K562 (cell line): ENCODE results near the gene EFEMP2. TPM values are rescaled to one million over a fixed set of nuclear protein-coding genes. Genes with fewer than 3 reads are reported as not detected.
A peak's percentile ranks its signal among the peaks of the same experiment; 100 is the strongest.

Experiments used
- FOXA3 ChIP-seq, 2 experiments: fragments of 450-650 bp in 1 of 2; sonication (generic) in 1 of 2; formaldehyde crosslinking; IDR thresholded peaks in 1 of 2; conservative IDR thresholded peaks in 1 of 2; 2 replicates each; pipeline versions ENCODE4 v1.4.0 to v1.8.0; 2020 to 2022; ENCODE audit warnings: mild to moderate bottlenecking in 2 of 2, missing genetic modification reagents in 1 of 2
- FOXK1 ChIP-seq: sonication (generic); formaldehyde crosslinking; IDR thresholded peaks from 2 replicates; pipeline ENCODE4 v1.8.0; 2022; ENCODE audit warnings: missing genetic modification reagents, mild to moderate bottlenecking, borderline replicate concordance
- HNRNPLL ChIP-seq: fragments of 200-400 bp; formaldehyde crosslinking; IDR thresholded peaks from 2 replicates; pipeline ENCODE4 v1.6.1; 2017; ENCODE audit warnings: low read length, low read depth, mild to moderate bottlenecking; ENCODE audit not compliant: poor library complexity, severe bottlenecking
- JUN ChIP-seq, 2 experiments: sonication (generic) in 1 of 2; formaldehyde crosslinking in 1 of 2; IDR thresholded peaks; 2 replicates each; pipeline versions ENCODE4 v1.6.1 to v1.8.0; 2012 to 2022; ENCODE audit warnings: borderline replicate concordance in 2 of 2, mild to moderate bottlenecking in 2 of 2, improper control_type of control experiment in 1 of 2, low read depth in 1 of 2, low read length in 1 of 2, missing genetic modification reagents in 1 of 2
- LCOR ChIP-seq: sonication (generic); formaldehyde crosslinking; IDR thresholded peaks from 2 replicates; pipeline ENCODE4 v1.8.0; 2022; ENCODE audit warnings: mild to moderate bottlenecking, missing genetic modification reagents
- MTA3 ChIP-seq: fragments of 450-650 bp; formaldehyde crosslinking; IDR thresholded peaks from 2 replicates; pipeline ENCODE4 v1.6.1; 2017; ENCODE audit warnings: mild to moderate bottlenecking, borderline replicate concordance
- PCBP2 ChIP-seq: fragments of 200-400 bp; formaldehyde crosslinking; IDR thresholded peaks from 2 replicates; pipeline ENCODE4 v1.6.1; 2018; ENCODE audit warnings: low read length, low read depth, mild to moderate bottlenecking, moderate library complexity; ENCODE audit not compliant: poor library complexity, severe bottlenecking
- PHB2 ChIP-seq: fragments of 450-650 bp; IDR thresholded peaks from 2 replicates; pipeline ENCODE4 v1.6.1; 2017; ENCODE audit warnings: low read depth
- RAD21 ChIP-seq, 2 experiments: fragments of 250-450 bp in 1 of 2; fragments of 450-650 bp in 1 of 2; sonication (Bioruptor Pico) in 1 of 2; formaldehyde crosslinking in 1 of 2; IDR thresholded peaks in 1 of 2; conservative IDR thresholded peaks in 1 of 2; 2 replicates each; pipeline versions ENCODE4 v1.4.0 to v1.8.0; 2020 to 2022; ENCODE audit warnings: mild to moderate bottlenecking in 2 of 2, moderate library complexity in 1 of 2
- TEAD1 ChIP-seq, 2 experiments: fragments of 450-650 bp in 1 of 2; sonication (generic) in 1 of 2; formaldehyde crosslinking; IDR thresholded peaks; 2 replicates each; pipeline versions ENCODE4 v1.4.0 to v1.8.0; 2020 to 2022; ENCODE audit warnings: mild to moderate bottlenecking in 2 of 2, missing genetic modification reagents in 1 of 2
- XRCC5 ChIP-seq: fragments of 200-400 bp; formaldehyde crosslinking; IDR thresholded peaks from 2 replicates; pipeline ENCODE4 v1.6.1; 2017; ENCODE audit warnings: low read depth, mild to moderate bottlenecking, low read length
- ZNF445 ChIP-seq: fragments of 250-450 bp; sonication (Bioruptor Pico); IDR thresholded peaks from 2 replicates; pipeline ENCODE4 v1.4.0; 2020; ENCODE audit warnings: low read depth, mild to moderate bottlenecking, moderate library complexity
- ZNF830 ChIP-seq: fragments of 250-450 bp; sonication (Bioruptor Pico); IDR thresholded peaks from 2 replicates; pipeline ENCODE4 v1.5.0; 2021; ENCODE audit warnings: mild to moderate bottlenecking
- polyA plus RNA-seq, 8 experiments: library from polyadenylated mRNA; depleted of rRNA in 4 of 8; stranded (reverse) in 5 of 8; unstranded in 3 of 8; fragments of >200 nt; fragmentation: Nextera tagmentation in 2 of 8; fragmentation: Illumina TruSeq in 1 of 8; extraction: Ambion mirVana in 2 of 8; extraction: Trizol in 1 of 8; gene quantifications; 2 replicates each; pipeline versions ENCODE4 v1.2.1 to v1.2.3, GENCODE V29; 2011 to 2014; ENCODE audit warnings: inconsistent platforms in 1 of 8, missing spikeins in 1 of 8
- total RNA-seq, 7 experiments: library from RNA; depleted of rRNA in 6 of 7; stranded (reverse); fragments of >200 nt in 6 of 7; fragmentation: Illumina TruSeq in 2 of 7; extraction: Trizol in 2 of 7; gene quantifications; 2 replicates each; pipeline versions ENCODE4 v1.2.1 to v1.2.3, GENCODE V29; 2011 to 2021; ENCODE audit warnings: low replicate concordance in 1 of 7
- TF ChIP-seq, protein P1 (sequence below), 2 experiments: fragments of 450-650 bp; formaldehyde crosslinking in 1 of 2; IDR thresholded peaks; 2 replicates each; pipeline versions ENCODE4 v1.4.0 to v1.6.1; 2014 to 2020; ENCODE audit warnings: mild to moderate bottlenecking in 2 of 2, borderline replicate concordance in 1 of 2, low read depth in 1 of 2

The EFEMP2 gene
- total and polyA plus RNA-seq, 9 of the 15 experiments (the other 6 are each of a cell fraction or from before 2014, with no cell fraction given): 0.07 to 2.9 (median 0.69) TPM; not detected in 1

GRCh38 chr11:65856689-65857499 is 15.7 kb downstream of the EFEMP2 start (continued):
- TF ChIP-seq, protein P1, sequence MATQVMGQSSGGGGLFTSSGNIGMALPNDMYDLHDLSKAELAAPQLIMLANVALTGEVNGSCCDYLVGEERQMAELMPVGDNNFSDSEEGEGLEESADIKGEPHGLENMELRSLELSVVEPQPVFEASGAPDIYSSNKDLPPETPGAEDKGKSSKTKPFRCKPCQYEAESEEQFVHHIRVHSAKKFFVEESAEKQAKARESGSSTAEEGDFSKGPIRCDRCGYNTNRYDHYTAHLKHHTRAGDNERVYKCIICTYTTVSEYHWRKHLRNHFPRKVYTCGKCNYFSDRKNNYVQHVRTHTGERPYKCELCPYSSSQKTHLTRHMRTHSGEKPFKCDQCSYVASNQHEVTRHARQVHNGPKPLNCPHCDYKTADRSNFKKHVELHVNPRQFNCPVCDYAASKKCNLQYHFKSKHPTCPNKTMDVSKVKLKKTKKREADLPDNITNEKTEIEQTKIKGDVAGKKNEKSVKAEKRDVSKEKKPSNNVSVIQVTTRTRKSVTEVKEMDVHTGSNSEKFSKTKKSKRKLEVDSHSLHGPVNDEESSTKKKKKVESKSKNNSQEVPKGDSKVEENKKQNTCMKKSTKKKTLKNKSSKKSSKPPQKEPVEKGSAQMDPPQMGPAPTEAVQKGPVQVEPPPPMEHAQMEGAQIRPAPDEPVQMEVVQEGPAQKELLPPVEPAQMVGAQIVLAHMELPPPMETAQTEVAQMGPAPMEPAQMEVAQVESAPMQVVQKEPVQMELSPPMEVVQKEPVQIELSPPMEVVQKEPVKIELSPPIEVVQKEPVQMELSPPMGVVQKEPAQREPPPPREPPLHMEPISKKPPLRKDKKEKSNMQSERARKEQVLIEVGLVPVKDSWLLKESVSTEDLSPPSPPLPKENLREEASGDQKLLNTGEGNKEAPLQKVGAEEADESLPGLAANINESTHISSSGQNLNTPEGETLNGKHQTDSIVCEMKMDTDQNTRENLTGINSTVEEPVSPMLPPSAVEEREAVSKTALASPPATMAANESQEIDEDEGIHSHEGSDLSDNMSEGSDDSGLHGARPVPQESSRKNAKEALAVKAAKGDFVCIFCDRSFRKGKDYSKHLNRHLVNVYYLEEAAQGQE (IDR thresholded peaks at IDR 0.05; ENCODE audit: borderline replicate concordance): peak; percentile 47; the same call in 1 of the 2 replicates
- TF ChIP-seq, protein P1 (CRISPR knock-in tag; IDR thresholded peaks at IDR 0.05; ENCODE audit: low read depth): no peak
- TF ChIP-seq RAD21 (CRISPR knock-in tag; conservative IDR thresholded peaks at IDR 0.05 in 1 of 2, IDR thresholded peaks at IDR 0.05 in 1 of 2) (no peak), ZNF830 (CRISPR knock-in tag) (peak; percentile 46; the same call in 1 of the 2 replicates), TEAD1 (CRISPR knock-in tag; IDR thresholded peaks at IDR 0.05) (peak in 1 of 2 experiments; percentile 18; a peak in 1 of 4 replicates), JUN (IDR thresholded peaks at IDR 0.05; ENCODE audit: borderline replicate concordance, low read depth, low read length) (no peak; the same call in 1 of the 2 replicates), JUN (CRISPR knock-in tag; IDR thresholded peaks at IDR 0.05; ENCODE audit: borderline replicate concordance) (0 out of 2 replicates have a peak, but pooled peaks have one; percentile 45), FOXA3 (CRISPR knock-in tag; conservative IDR thresholded peaks at IDR 0.05 in 1 of 2, IDR thresholded peaks at IDR 0.05 in 1 of 2) (0 out of 4 replicates have a peak, but pooled peaks of 1 of the 2 experiments have one; percentile 15), PCBP2 (no peak), MTA3 (peak; percentile 19; the same call in 1 of the 2 replicates), PHB2 (no peak), ZNF445 (CRISPR knock-in tag) (0 out of 2 replicates have a peak, but pooled peaks have one; percentile 48), XRCC5 (peak; percentile 11; the same call in 1 of the 2 replicates), HNRNPLL (no peak), LCOR (CRISPR knock-in tag) (peak; percentile 36; the same call in 1 of the 2 replicates), FOXK1 (peak; percentile 79; the same call in 1 of the 2 replicates)
